HG03060 (cell line): ENCODE measurements around the gene TBL1X.

Experiments
- ATAC-seq: cut with Tn5 transposase; IDR thresholded peaks from one replicate; pipeline ENCODE4 v1.9.1; 2021; ENCODE audit warnings: low read depth, moderate number of reproducible peaks; ENCODE audit not compliant: unreplicated experiment

TBL1X gene

GRCh38 chrX:9687899-9688298 lies 223.0 kb downstream of the TBL1X start:
- ATAC-seq: no peak

DNA sequence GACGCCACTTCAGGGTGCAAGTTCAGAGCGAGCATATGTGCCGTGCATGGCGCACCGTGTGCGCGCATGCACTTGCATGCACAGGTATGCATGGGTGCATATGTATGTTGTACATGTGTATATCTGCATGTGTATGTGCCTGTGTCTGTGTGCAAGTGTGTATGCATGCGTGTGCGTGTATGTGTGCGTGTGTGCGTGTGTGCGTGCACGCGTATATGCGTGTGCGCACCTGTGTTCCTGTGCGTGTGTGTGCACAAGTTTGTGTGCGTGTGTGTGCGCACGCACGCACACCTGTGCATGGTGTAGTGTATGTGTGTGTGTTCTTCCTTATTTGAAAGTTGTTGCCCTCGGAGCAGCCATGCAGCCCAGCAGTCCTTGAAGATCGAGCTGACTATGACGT lies 224.0 kb downstream of the TBL1X start:
- no peak for ATAC-seq

GRCh38 chrX:9690046-9690445 lies 225.2 kb downstream of the TBL1X start:
- ATAC-seq: no peak

GRCh38 chrX:9693307-9694001 lies 228.6 kb downstream of the TBL1X start:
- no peak for ATAC-seq

GRCh38 chrX:9698576-9698975 lies 233.7 kb downstream of the TBL1X start:
- no peak for ATAC-seq

DNA sequence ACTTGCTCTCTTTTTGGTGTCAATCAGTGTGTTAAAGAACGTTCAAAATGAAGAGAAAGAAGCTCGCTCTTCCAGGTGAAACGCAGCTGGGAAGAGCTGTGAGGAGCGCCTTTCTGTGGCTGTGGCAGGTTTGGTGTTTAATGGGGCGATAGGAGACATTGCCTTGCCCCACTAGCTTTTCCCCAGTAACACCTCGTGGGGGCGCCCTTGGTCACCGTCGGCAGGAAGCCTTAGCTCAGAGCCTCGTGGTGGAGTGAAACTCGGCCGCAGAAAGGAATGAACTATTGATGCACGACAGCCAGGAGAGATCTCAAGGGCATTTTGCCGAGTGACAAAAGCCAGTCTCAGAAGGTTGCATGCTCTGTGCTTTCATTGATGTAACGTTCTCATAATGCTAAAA lies 235.7 kb downstream of the TBL1X start:
- ATAC-seq: no peak

DNA sequence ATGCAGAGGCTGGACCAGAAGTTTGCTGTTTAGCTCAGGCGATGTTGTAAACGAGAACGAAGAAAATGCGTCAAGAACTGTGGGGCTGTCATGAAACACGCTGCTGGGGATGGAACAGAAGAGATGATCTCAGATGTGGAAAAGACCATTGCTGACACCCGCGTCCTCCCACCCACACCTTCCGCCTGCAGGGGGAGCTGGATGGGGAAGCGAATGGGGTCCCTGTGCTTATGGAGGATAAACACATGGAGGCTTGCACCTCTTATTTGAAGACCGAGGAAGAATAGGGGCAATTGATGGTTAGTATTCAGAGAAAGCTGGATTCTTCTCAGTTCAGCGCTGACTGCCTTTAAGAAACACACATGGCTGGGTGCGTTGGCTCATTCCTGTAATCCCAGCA lies 236.9 kb downstream of the TBL1X start:
- ATAC-seq: no peak

DNA sequence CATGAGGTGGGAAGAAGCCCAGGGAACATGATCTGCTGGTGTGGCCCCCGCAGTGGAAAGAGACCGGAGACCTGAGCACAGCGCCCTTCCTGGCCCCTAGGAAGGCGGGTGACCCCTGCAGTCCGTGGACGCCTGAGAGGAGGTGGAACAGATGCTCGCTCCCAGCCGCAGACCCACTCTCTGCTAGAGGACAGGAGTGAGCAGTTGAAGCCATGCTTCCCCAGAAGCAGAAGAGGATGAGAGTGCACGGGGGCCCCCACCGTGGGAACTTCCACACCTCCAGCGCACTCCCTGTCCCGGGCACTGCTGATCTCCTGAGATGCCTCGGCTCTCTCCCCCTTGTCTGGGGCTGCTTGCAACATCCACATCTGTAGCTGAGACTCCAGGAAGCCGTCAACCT lies 238.5 kb downstream of the TBL1X start:
- ATAC-seq: no peak

DNA sequence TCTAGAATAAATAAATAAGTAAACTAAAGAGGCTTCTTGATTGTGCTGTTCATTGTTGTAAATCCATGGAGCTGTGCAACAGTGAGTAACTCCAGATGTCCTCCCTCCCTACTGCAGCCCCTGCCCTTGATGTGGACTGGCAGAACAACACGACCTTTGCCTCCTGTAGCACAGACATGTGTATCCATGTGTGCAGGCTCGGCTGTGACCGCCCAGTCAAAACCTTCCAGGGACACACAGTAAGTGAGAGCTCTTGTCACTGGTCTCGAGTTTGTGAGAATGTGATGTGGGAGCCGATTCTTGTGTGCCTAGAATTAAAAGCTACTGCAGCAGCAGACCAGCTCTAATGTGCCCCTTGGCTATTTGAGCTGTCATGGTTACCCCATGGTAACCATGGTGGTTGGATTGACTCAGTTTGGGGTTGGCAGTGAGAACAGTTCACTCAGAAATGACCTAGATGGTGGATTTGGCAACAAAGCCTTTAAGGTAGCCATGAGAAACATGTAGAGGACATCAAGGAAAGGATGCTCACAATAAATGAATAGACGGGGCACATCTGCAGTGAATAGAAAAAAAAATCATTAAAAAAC lies 240.1 kb downstream of the TBL1X start:
- ATAC-seq: no peak

DNA sequence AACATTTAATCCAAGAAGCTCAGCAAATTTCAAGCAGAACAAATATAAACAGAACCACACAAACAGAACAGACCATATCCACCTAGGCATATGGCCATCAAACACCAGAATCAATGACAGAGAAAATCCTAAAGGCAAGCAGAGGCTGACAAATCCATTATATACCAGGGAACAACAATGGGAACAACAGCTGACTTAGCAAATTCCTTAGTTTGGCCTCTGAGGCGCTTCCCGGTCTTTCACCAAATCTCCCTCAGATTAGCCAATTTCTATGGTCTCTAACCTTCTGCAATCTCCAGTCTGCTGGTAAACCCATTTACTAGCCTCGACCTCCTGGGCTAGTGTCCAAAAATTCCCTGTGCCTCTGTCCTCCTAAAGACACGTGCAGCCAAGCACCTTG lies 241.6 kb downstream of the TBL1X start:
- ATAC-seq: no peak

GRCh38 chrX:9707306-9708033 lies 242.6 kb downstream of the TBL1X start:
- no peak for ATAC-seq

- ATAC-seq: no peak
Observed at GRCh38 chrX:9708086-9708485, 243.2 kb downstream of the TBL1X start.

GRCh38 chrX:9708923-9709553 lies 244.2 kb downstream of the TBL1X start:
- no peak for ATAC-seq

DNA sequence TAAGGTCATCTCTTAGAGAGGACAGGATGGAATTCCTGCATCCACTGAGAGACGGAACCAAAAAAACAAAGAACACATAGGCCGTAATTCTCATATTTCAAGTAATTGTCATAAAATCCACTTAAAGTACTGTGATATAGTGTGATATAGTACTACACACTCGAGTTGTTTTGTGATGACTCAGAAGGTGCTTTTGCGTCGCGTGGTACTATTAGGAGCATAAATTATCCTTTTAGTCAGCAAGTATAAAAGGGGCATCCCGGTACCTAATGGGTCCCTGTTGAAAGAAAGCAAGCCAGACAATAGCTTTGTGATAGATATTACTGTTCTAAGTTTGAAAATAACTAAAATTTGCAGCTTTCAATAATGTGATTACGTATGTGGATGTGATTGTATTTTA lies 245.5 kb downstream of the TBL1X start:
- no peak for ATAC-seq

DNA sequence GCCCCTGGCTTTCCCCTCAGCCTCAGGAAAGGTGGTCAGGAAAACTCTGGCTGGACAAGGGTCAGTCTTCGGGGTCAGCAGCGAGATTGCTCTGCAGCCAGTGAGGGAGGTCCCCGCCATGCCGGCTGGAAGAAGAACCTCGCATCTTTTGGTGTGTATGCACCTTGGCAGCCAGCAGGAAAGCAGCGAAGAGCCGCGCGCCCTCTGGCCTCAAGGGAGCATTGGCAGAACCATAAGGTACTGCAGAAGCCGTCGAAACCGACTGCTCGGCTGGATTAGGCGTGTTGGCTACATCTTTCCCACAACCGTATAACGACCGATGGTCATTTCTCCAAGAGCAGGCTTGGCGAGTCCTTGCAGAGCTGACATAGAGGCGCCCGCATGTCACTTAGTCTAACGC lies 252.5 kb downstream of the TBL1X start:
- no peak for ATAC-seq

DNA sequence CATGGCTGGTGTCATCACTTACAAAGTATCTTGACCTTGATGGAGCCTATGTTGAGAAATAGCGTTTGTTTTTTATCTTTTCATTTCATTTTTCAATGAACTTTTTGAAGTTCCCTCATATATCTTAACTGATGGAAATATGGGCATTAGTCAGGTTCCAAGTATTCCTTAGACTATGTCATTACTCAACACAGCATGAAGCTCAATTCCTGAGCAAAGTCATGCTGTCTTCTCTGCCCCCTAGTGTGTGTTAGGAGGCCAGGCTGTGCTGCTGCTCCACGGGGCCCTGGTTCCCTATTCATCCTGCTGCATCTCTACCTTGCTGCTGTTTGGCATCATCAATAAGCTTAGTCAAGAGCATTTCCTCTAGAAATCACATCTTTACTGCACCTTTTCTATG lies 259.9 kb downstream of the TBL1X start:
- ATAC-seq: no peak

GRCh38 chrX:9728261-9728660 lies 263.4 kb downstream of the TBL1X start:
- ATAC-seq: no peak

- no peak for ATAC-seq
Observed at GRCh38 chrX:9729171-9729885, 264.5 kb downstream of the TBL1X start.

DNA sequence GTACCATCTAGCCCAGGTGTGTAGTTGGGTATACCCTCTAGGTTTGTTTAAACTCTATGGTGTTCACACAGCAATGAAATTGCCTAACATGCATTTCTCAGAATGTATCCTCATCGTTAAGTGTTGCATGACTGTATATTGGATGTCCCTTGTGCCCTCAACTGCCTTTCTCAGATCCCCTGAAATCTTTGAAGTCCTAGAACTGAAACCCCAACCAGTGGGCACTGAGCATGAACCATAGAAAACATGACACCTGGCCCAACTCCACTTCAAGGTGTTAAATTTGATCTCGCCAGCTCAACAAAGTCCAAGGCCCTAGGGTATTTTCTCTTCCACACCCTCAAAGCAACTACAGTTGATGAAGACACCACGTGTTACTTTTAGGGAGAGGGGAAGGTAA lies 265.2 kb downstream of the TBL1X start:
- no peak for ATAC-seq

DNA sequence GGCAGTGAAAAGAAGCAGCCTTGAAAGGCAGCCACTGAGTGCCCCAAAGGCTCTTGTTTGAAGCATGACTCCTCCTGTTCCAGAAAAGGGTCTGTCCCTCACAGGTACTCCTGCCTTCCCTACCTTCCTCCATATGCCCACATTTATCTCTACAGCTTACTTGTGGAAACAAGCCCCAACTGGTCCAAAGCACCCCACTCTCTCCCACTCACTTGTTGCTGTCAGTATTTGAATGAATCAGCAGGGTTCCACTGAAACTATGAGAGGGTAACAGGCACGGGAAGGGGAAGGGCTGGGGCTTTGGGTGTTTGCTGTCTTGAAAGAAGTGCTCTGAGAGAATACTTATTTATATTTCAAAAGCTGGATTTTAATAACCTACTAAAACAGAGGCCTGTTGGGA lies 265.9 kb downstream of the TBL1X start:
- no peak for ATAC-seq

- no peak for ATAC-seq
Observed at GRCh38 chrX:9737363-9737762, 272.5 kb downstream of the TBL1X start.
